GM23248 (cell line): ENCODE measurements around the gene SYNDIG1.

Experiments used
- EZH2 ChIP-seq: fragments of 200-600 bp; sonication (generic); IDR thresholded peaks from 2 replicates; pipeline ENCODE4 v1.6.1; 2018; ENCODE audit warnings: antibody characterized with exemption, mild to moderate bottlenecking; ENCODE audit not compliant: insufficient read depth, poor library complexity, severe bottlenecking
- EZH2phosphoT487 ChIP-seq: fragments of 200-600 bp; sonication (generic); IDR thresholded peaks from 2 replicates; pipeline ENCODE4 v1.6.1; 2018; ENCODE audit warnings: antibody characterized with exemption, moderate library complexity, mild to moderate bottlenecking, low read depth; ENCODE audit not compliant: insufficient read depth

DNA sequence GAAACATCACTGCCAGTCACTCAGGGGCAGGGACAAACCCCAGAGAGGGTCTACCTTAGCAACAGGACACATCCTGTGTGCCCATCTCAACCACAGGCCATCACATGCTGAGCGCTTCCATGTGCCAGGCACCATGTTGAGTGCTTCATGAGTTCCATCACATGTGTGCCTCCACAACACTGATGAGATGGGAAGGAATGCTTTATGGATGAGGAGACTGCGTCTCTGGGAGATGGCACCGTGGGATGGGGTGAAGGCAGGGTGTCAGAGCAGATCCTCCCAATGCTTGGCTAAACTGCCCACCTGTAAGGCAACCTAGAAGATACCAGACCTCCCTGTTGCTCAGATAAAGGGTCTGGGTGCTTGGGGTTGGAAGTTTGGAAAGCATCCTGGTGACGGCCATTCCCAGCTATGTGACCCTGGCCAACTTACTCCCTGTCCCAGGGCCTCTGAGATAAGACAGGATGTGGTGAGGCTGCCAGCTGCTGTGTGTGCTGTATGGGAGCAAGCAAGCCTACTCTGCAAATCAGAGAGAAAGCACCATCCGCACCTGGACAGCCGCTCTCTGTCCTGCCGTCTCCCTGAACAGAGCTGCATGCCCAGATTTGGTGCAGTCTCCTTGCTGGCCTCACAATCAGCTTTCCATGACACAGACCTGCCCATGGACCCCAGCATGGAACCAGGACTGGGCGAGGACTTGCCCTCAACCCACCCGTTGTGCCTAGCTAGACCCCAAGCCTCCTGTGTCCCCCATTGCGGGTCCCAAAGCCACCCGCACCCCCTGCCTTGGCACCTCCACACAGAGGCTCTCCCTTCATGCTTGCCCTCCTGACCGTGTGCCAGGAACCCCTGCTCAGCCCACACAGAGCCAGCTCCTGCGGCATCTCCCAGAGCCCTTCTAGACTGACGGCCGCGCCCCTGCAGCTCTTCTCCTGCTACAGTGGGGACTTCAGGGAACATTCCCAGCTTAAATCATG is 143.7 kb downstream of the SYNDIG1 start:
- no peak for TF ChIP-seq EZH2
- TF ChIP-seq EZH2phosphoT487 = no peak
